ENCODE results near the gene FBXW5.

FBXW5 gene

GRCh38 chr9:136901516-136902258 is 42.9 kb downstream of the FBXW5 start:
- peak overlapping the region; percentile 80 for H3K27ac ChIP-seq
- TF ChIP-seq, protein P1, sequence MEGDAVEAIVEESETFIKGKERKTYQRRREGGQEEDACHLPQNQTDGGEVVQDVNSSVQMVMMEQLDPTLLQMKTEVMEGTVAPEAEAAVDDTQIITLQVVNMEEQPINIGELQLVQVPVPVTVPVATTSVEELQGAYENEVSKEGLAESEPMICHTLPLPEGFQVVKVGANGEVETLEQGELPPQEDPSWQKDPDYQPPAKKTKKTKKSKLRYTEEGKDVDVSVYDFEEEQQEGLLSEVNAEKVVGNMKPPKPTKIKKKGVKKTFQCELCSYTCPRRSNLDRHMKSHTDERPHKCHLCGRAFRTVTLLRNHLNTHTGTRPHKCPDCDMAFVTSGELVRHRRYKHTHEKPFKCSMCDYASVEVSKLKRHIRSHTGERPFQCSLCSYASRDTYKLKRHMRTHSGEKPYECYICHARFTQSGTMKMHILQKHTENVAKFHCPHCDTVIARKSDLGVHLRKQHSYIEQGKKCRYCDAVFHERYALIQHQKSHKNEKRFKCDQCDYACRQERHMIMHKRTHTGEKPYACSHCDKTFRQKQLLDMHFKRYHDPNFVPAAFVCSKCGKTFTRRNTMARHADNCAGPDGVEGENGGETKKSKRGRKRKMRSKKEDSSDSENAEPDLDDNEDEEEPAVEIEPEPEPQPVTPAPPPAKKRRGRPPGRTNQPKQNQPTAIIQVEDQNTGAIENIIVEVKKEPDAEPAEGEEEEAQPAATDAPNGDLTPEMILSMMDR (conservative IDR thresholded peaks at IDR 0.05; ENCODE audit: low read depth), result no peak
- ChIA-PET POLR2A (ENCODE audit: low non-redundant PET) (no interaction called here), CTCF (interaction anchor here (0.5 to 1.5 kb wide), 3 partner anchors 9 to 521 kb away, joined by 4 read pairs; partner anchors contain the start of genes EXD3 and NOXA1)
- peak; percentile 100 for DNase-seq (ENCODE audit: low spot score)

- ChIA-PET POLR2A (ENCODE audit: low non-redundant PET) (no interaction called here), CTCF (interaction anchor here (1.5 kb wide), 1 partner anchor 9 kb away, joined by 4 read pairs; no protein-coding TSS in a partner anchor)
Observed at GRCh38 chr9:136900988-136901515, 43.5 kb downstream of the FBXW5 start.

GRCh38 chr9:136900556-136900955 is 44.0 kb downstream of the FBXW5 start:
- TF ChIP-seq, protein P1 (conservative IDR thresholded peaks at IDR 0.05; ENCODE audit: low read depth), result no peak
- H3K27ac ChIP-seq, result peak overlapping the region; percentile 80
- DNase-seq (ENCODE audit: low spot score), result no peak
- ChIA-PET POLR2A (ENCODE audit: low non-redundant PET) (no interaction called here), CTCF (no interaction called here)

More at GRCh38 chr9:136900988-136901515, 43.5 kb downstream of the FBXW5 start:
- TF ChIP-seq, protein P1 (conservative IDR thresholded peaks at IDR 0.05; ENCODE audit: low read depth), result no peak
- peak overlapping the region; percentile 80 for H3K27ac ChIP-seq
- DNase-seq (ENCODE audit: low spot score), result peak; percentile 81

DNA sequence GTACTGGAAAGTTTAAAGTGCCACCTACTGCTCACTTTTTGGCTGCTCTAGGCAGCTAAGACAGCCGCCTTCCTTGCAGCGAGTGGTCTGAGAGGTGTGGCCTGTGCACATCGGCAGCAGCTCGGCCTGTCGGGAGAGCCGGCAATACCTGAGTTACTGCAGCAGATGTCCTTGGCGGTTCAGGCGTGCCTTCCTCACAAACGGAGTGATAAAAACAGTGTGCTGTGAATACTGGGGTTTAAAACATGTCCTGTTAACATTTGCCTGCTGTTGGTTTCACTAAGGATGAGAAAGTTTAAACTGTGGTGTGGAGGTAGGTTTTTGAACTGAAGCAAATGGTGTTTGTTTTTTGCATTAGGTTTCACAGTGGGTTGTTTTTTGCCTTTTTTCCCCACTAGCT is 45.3 kb downstream of the FBXW5 start:
- ChIA-PET POLR2A (ENCODE audit: low non-redundant PET) (no interaction called here), CTCF (interaction anchor here (0.9 kb wide), 1 partner anchor 45 kb away, joined by 4 read pairs; no protein-coding TSS in a partner anchor)
- no peak for DNase-seq (ENCODE audit: low spot score)
- TF ChIP-seq, protein P1 (conservative IDR thresholded peaks at IDR 0.05; ENCODE audit: low read depth), result no peak
- H3K27ac ChIP-seq, result peak overlapping the region; percentile 4

GRCh38 chr9:136898483-136899100 is 45.9 kb downstream of the FBXW5 start:
- DNase-seq (ENCODE audit: low spot score), result no peak
- H3K27ac ChIP-seq, result peak overlapping the region; percentile 4
- TF ChIP-seq, protein P1 (conservative IDR thresholded peaks at IDR 0.05; ENCODE audit: low read depth), result no peak
- ChIA-PET CTCF (interaction anchor here (0.9 kb wide), 1 partner anchor 46 kb away, joined by 4 read pairs; no protein-coding TSS in a partner anchor), POLR2A (ENCODE audit: low non-redundant PET) (no interaction called here)

- ChIA-PET POLR2A (ENCODE audit: low non-redundant PET) (no interaction called here), CTCF (interaction anchor here (0.6 kb wide), 1 partner anchor 14 kb away, joined by 3 read pairs; no protein-coding TSS in a partner anchor)
- TF ChIP-seq, protein P1 (conservative IDR thresholded peaks at IDR 0.05; ENCODE audit: low read depth), result no peak
- H3K27ac ChIP-seq, result peak overlapping the region; percentile 22
- DNase-seq (ENCODE audit: low spot score), result no peak
Observed at GRCh38 chr9:136896027-136896426, 48.5 kb downstream of the FBXW5 start.
